Astrocyte of the spinal cord (primary cell): ENCODE measurements around the gene PRSS2.
A peak's percentile ranks its signal among the peaks of the same experiment; 100 is the strongest.
"Not testable (repeated sequence)": the region's sequence is repeated elsewhere in the genome, so short reads cannot be mapped to it uniquely, and the experiment has no call there.

ENCODE experiments used
- DNase-seq: peaks from one replicate; pipeline ENCODE4 v3.0.0; 2011; ENCODE audit warnings: low read depth, low spot score
- H3K4me3 ChIP-seq: 2 replicates; pipeline ENCODE4 v1.5.1; 2011; ENCODE audit warnings: low read depth, mild to moderate bottlenecking, low read length, moderate library complexity
- in situ Hi-C: cut with HindIII; loops from 2 replicates; pipeline ENCODE4 v1.10.0; 2017; ENCODE audit warnings: low sequenced_read_pairs
- TF ChIP-seq, protein P1 (sequence below): IDR thresholded peaks from 2 replicates; pipeline ENCODE4 v1.5.1; 2012; ENCODE audit warnings: low read depth, mild to moderate bottlenecking, low read length, inconsistent platforms

Gene PRSS2

DNA sequence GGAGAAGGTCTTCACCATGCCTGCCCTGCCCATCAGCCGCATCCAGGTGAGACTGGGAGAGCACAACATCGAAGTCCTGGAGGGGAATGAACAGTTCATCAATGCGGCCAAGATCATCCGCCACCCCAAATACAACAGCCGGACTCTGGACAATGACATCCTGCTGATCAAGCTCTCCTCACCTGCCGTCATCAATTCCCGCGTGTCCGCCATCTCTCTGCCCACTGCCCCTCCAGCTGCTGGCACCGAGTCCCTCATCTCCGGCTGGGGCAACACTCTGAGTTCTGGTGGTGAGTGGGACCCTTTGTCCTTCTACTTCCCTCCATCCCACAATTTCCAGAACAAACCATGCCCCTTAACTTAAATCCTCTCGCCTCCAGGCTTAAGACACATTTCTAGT is 2.5 kb downstream of the PRSS2 start:
- no peak overlapping the region for H3K4me3 ChIP-seq
- DNase-seq, result no peak
- in situ Hi-C loops, result no loop called here
- TF ChIP-seq, protein P1, sequence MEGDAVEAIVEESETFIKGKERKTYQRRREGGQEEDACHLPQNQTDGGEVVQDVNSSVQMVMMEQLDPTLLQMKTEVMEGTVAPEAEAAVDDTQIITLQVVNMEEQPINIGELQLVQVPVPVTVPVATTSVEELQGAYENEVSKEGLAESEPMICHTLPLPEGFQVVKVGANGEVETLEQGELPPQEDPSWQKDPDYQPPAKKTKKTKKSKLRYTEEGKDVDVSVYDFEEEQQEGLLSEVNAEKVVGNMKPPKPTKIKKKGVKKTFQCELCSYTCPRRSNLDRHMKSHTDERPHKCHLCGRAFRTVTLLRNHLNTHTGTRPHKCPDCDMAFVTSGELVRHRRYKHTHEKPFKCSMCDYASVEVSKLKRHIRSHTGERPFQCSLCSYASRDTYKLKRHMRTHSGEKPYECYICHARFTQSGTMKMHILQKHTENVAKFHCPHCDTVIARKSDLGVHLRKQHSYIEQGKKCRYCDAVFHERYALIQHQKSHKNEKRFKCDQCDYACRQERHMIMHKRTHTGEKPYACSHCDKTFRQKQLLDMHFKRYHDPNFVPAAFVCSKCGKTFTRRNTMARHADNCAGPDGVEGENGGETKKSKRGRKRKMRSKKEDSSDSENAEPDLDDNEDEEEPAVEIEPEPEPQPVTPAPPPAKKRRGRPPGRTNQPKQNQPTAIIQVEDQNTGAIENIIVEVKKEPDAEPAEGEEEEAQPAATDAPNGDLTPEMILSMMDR, result no peak

DNA sequence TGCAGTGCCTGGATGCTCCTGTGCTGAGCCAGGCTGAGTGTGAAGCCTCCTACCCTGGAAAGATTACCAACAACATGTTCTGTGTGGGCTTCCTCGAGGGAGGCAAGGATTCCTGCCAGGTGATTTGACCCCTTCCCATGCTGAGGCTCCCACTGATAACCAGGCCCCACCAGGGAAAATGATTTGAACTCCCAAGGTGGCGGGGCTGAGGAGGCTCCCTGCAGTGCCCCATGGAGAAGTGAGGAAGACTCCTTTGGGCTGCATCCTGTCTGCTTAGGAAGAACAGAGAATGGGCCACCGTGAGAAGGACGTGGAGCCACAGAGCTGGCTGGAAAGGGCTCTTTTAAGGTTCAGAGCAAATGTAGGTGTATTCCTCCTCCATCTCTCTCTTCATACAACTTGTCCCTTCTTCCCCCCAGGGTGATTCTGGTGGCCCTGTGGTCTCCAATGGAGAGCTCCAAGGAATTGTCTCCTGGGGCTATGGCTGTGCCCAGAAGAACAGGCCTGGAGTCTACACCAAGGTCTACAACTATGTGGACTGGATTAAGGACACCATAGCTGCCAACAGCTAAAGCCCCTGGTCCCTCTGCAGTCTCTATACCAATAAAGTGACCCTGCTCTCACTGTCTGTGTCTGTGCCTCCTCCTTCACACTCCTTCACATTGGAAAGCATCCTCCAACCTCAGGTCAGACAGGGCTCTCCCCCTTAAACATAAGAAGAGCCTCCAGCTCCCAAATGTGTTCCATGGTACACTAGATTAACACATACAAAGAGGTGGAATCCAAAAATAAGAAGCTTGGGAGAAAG is 3.4 kb downstream of the PRSS2 start:
- TF ChIP-seq, protein P1, result no peak
- no peak for DNase-seq
- in situ Hi-C loops, result no loop called here
- H3K4me3 ChIP-seq, result no peak overlapping the region

DNA sequence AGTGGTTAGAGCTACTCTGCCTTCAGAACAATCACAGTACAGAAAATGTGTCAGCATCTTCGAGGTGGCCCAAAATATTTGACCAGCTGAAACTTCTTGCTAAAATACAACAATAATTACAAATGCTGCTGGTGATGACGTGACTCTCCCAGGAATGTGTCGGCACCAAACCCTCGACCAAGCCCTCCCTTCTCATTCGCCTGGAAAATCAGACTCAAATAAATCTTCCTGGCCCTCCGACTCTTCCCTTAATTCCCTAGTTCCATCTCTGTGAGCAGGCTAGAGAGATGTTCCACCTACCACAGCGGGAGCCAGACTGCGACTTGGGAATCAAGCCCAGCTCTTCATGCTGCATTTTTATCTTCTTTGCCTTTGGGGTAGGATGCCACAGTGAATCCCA is 4.1 kb downstream of the PRSS2 start:
- no peak overlapping the region for H3K4me3 ChIP-seq
- TF ChIP-seq, protein P1, result no peak
- in situ Hi-C loops, result no loop called here
- DNase-seq, result peak; percentile 39

DNA sequence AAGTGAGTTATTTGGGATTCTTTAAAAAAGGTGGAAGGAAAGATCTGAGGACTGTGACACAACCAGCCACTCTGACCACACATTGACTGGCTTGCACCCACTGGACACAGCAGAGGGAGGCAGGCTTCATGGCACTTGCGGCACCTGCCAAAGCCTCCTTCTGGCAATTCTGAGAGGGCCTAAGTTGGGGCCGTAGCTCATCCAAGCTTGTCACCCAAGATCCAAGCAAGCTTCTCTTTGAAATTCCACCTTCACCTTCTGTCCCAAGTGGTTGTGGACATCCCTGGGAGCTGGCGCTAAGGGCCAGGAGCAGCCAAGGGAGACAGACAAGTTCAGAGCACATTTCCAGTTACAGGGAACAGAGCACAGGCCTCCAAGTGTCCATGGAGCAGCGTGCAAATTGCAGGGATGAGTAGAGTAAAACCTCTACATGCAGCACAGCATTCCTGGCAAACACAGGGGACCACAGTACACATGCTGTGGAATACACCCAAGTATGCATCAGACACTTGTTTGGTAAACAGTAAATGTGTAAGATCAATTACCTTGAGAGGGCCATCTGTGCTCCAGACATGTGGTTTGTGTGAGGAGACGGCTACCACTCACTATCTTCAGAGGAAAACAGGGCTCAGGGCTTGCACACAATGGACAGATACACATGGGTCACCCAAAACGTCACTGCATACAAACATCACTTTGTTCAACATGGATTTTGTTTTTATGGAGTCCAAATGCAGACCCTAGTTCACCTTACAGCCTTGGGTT is 4.8 kb downstream of the PRSS2 start:
- H3K4me3 ChIP-seq, in situ Hi-C loops, DNase-seq: not testable (repeated sequence)

DNA sequence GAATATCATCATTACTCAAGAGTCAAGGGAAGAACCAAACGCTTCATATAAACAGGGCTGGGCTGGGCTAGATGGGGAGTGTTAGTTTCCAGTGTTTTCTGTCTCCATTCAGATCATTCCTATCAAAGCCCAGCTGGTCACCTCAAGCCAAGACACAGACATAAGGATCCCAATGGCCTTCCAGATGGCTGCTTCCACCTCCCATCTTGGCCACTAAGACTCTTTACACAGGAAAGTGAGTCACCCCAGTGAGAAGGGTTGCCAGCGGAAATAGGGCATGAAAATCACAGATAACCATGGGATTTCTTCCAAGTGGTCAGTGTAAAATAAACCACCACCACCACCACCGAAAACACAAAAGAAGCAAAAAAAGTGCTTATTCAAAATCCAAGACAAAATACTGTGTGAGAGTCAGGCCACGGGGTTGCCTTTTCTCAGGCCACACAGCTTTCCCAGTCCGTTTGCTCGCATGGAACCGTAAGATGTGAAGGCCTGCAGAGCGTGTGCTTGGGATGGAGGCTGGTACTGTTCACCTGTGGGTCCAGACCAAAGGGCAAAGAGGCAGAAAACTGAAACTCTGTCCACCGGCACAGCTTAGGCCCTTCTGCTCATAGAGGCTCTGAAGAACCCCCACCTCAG is 5.6 kb downstream of the PRSS2 start:
- in situ Hi-C loops, result no loop called here
- no peak overlapping the region for H3K4me3 ChIP-seq
- TF ChIP-seq, protein P1, result no peak
- DNase-seq, result peak; percentile 92

DNA sequence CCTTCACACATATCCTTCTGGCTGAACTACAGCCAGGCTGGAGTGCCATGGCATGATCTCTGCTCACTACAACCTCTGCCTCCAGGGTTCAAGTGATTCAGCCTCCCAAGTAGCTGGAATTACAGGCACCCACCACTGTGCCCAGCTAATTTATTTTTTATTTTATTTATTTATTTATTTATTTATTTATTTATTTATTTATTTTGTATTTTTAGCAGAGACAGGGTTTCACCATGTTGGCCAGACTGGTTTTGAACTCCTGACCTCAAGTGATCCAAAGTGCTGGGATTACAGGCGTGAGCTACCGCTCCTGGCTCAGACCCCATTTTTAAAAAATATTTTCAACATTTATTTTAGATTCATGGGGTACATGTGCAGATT is 6.1 kb downstream of the PRSS2 start:
- in situ Hi-C loops, DNase-seq: not testable (repeated sequence)

DNA sequence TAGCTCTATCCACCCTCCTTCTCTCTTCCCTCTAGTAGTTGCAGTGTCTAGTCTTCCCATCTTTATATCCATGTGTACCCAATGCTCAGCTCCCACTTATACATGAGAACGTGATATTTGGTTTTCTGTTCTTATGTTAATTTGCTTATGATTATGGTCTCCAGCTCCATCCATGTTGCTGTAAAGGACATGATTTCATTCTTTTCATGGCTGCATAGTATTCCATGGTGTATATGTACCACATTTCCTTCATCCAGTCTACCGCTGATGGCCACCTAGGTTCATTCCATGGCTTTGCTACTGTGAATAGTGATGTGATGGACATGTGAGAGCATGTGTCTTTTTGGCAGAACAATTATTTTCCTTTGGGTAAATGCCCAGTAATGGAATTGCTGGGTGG is 6.5 kb downstream of the PRSS2 start:
- TF ChIP-seq, protein P1, result no peak
- DNase-seq, result no peak
- in situ Hi-C loops, result no loop called here
- H3K4me3 ChIP-seq, result no peak overlapping the region

More for the DNA sequence above, 6.1 kb downstream of the PRSS2 start:
- H3K4me3 ChIP-seq, result not testable (repeated sequence)
